Thyroid gland (tissue), 4 donors: Measurements from ENCODE around the gene GDI2. TPM values are rescaled to one million over a fixed set of nuclear protein-coding genes. Genes with fewer than 3 reads are reported as not detected.

Experiments used
- DNase-seq, 2 donors: peaks; one replicate each; pipeline ENCODE4 v3.0.0-alpha.2; 2019
- H3K27ac ChIP-seq, 3 donors: fragments of 200-600 bp; sonication (generic); 1 replicate in 2 of 3; 2 replicates in 1 of 3; pipeline ENCODE4 v1.5.1; 2016 to 2019; ENCODE audit warnings: mild to moderate bottlenecking in 1 of 3, moderate library complexity in 1 of 3
- H3K27me3 ChIP-seq: fragments of 200-600 bp; sonication (generic); one replicate; pipeline ENCODE4 v1.5.1; 2019
- H3K36me3 ChIP-seq, 2 donors: fragments of 200-600 bp; sonication (generic); one replicate each; pipeline ENCODE4 v1.5.1; 2016 to 2019
- H3K4me1 ChIP-seq, 2 donors: fragments of 200-600 bp; sonication (generic); one replicate each; pipeline ENCODE4 v1.5.1; 2017 to 2019
- H3K4me3 ChIP-seq, 3 donors: fragments of 200-600 bp; sonication (generic); replicated peaks in 1 of 3; 1 replicate in 2 of 3; 2 replicates in 1 of 3; pipeline ENCODE4 v1.5.1; 2016; ENCODE audit warnings: mild to moderate bottlenecking in 1 of 3
- H3K9me3 ChIP-seq: fragments of 200-600 bp; sonication (generic); one replicate; pipeline ENCODE4 v1.5.1; 2017
- CTCF ChIP-seq, 6 experiments: fragments of 200-600 bp in 3 of 6; fragments of 450-650 bp in 3 of 6; sonication (generic) in 3 of 6; IDR thresholded peaks; one replicate each; pipeline ENCODE4 v1.5.1; 2016 to 2019; ENCODE audit warnings: antibody characterized with exemption in 6 of 6, mild to moderate bottlenecking in 2 of 6, inconsistent platforms in 1 of 6, moderate library complexity in 1 of 6
- POLR2A ChIP-seq, 2 donors: fragments of 450-650 bp; IDR thresholded peaks; one replicate each; pipeline ENCODE4 v1.6.1; 2017; ENCODE audit warnings: antibody characterized with exemption in 2 of 2, mild to moderate bottlenecking in 2 of 2, moderate library complexity in 1 of 2
- WGBS, 2 donors: methylation state at CpG; one replicate each; pipeline ENCODE4 v1.1.5; 2017; 5-methylcytosine and 5-hydroxymethylcytosine counted together
- intact Hi-C: fragments of 100-400 bp; cut with DNase I; formaldehyde crosslinking; loops from one replicate; pipeline ENCODE4 v1.15.1; 2023
- total RNA-seq, 4 donors: library from RNA; depleted of rRNA; stranded (reverse); fragments of >200 nt; gene quantifications; one replicate each; pipeline ENCODE4 v1.2.3, GENCODE V29; 2016

Gene GDI2
- 100 to 1,000 TPM; 189 to 281 (median 236) TPM for total RNA-seq

GRCh38 chr10:5813341-5814109 lies at the start of gene GDI2:
Gene GDI2, minus strand, starts transcription at chr10:5813434. Its CDS starts 176 bp downstream, at chr10:5813258.
- no peaks in the 10 kb centered on the region for H3K27me3 ChIP-seq
- peaks cover 32 to 36% of the 10 kb centered on the region in 2 donors for H3K4me1 ChIP-seq
- H3K27ac ChIP-seq, result peak within 1 kb of the TSS; percentile 93 to 98 (median 97)
- H3K36me3 ChIP-seq, result no peaks in the 10 kb centered on the region
- peak; percentile 52 to 89 for TF ChIP-seq POLR2A (IDR thresholded peaks at IDR 0.05)
- TF ChIP-seq CTCF (IDR thresholded peaks at IDR 0.05), result peak in 1 of 6 experiments; percentile 8
- peak; percentile 96 for DNase-seq
- intact Hi-C loops, result loop anchor here (5.0 to 10.0 kb wide), 2 partner anchors 59 to 129 kb away; partner anchors contain the start of gene TASOR2
- WGBS, 2 donors, result 0 to 1% methylated on average over 31 to 37 of the region's 77 CpGs
- peak within 1 kb of the TSS; percentile 93 to 99 (median 95) for H3K4me3 ChIP-seq
- H3K9me3 ChIP-seq, result no peaks in the 10 kb centered on the region

- no peaks in the 10 kb centered on the region for H3K36me3 ChIP-seq
- intact Hi-C loops, result no loop called here
- no peaks in the 10 kb centered on the region for H3K4me1 ChIP-seq
- no peaks in the 10 kb centered on the region for H3K9me3 ChIP-seq
- TF ChIP-seq POLR2A (IDR thresholded peaks at IDR 0.05) (no peak), CTCF (IDR thresholded peaks at IDR 0.05) (no peak)
- WGBS, 2 donors, result 76 to 85% methylated on average over 7 of the region's 7 CpGs
- H3K27ac ChIP-seq, result no peak overlapping the region
- no peak for DNase-seq
- no peaks in the 10 kb centered on the region for H3K27me3 ChIP-seq
- H3K4me3 ChIP-seq, result no peak overlapping the region
Observed at GRCh38 chr10:5862360-5862961, 49.2 kb upstream of the GDI2 start.

- Histone ChIP-seq H3K4me1 (no peaks in the 10 kb centered on the region), H3K36me3 (no peaks in the 10 kb centered on the region), H3K9me3 (no peaks in the 10 kb centered on the region), H3K27ac (no peak overlapping the region), H3K4me3 (no peak overlapping the region), H3K27me3 (no peaks in the 10 kb centered on the region)
- no peak for DNase-seq
- intact Hi-C loops, result no loop called here
- WGBS, 2 donors, result 80 to 83% methylated on average over 7 of the region's 7 CpGs
- no peak for TF ChIP-seq CTCF (IDR thresholded peaks at IDR 0.05)
- TF ChIP-seq POLR2A (IDR thresholded peaks at IDR 0.05), result no peak
Observed at GRCh38 chr10:5860066-5860465, 46.8 kb upstream of the GDI2 start.

GRCh38 chr10:5858811-5859210 lies 45.6 kb upstream of the GDI2 start:
- H3K4me3 ChIP-seq, result no peak overlapping the region
- H3K27ac ChIP-seq, result no peak overlapping the region
- no peaks in the 10 kb centered on the region for H3K9me3 ChIP-seq
- DNase-seq, result no peak
- 92 to 94% methylated on average over 5 of the region's 5 CpGs for WGBS, 2 donors
- no peaks in the 10 kb centered on the region for H3K4me1 ChIP-seq
- no peaks in the 10 kb centered on the region for H3K27me3 ChIP-seq
- H3K36me3 ChIP-seq, result no peaks in the 10 kb centered on the region
- intact Hi-C loops, result no loop called here
- TF ChIP-seq POLR2A (IDR thresholded peaks at IDR 0.05) (no peak), CTCF (IDR thresholded peaks at IDR 0.05) (no peak)

GRCh38 chr10:5856701-5857004 lies 43.4 kb upstream of the GDI2 start:
- WGBS, 2 donors, result 62 to 77% methylated on average over 7 of the region's 7 CpGs
- Histone ChIP-seq H3K27ac (no peak overlapping the region), H3K4me1 (no peaks in the 10 kb centered on the region), H3K27me3 (no peaks in the 10 kb centered on the region), H3K4me3 (no peak overlapping the region), H3K36me3 (no peaks in the 10 kb centered on the region), H3K9me3 (no peaks in the 10 kb centered on the region)
- TF ChIP-seq POLR2A (IDR thresholded peaks at IDR 0.05), result no peak
- no peak for TF ChIP-seq CTCF (IDR thresholded peaks at IDR 0.05)
- intact Hi-C loops, result no loop called here
- DNase-seq, result no peak
